Small intestine (tissue), 7 donors: ENCODE data around the gene PRUNE2. TPM values are rescaled to one million over a fixed set of nuclear protein-coding genes. Genes with fewer than 3 reads are reported as not detected.

ENCODE experiments used
- DNase-seq, 2 donors: peaks; one replicate each; pipeline versions ENCODE4 v3.0.0 to v3.0.0-alpha.2; 2013
- FAIRE-seq: peaks from 2 replicates; lab custom pipeline; 2012; peaks lifted over from hg19 to GRCh38; lab: Jason Lieb, UNC
- H3K27ac ChIP-seq, 3 donors: one replicate each; pipeline ENCODE4 v1.5.1; 2013; ENCODE audit warnings: low read length in 2 of 3, mild to moderate bottlenecking in 2 of 3, control low read depth in 1 of 3, inconsistent platforms in 1 of 3, low read depth in 1 of 3, moderate library complexity in 1 of 3
- H3K27me3 ChIP-seq, 3 donors: one replicate each; pipeline ENCODE4 v1.6.1; 2013; ENCODE audit warnings: low read length in 3 of 3, inconsistent platforms in 1 of 3; ENCODE audit not compliant: control insufficient read depth in 3 of 3, insufficient read depth in 3 of 3
- H3K36me3 ChIP-seq, 3 donors: one replicate each; pipeline ENCODE4 v1.6.1; 2013; ENCODE audit warnings: low read length in 3 of 3, inconsistent platforms in 1 of 3, low read depth in 1 of 3, mild to moderate bottlenecking in 1 of 3, moderate library complexity in 1 of 3; ENCODE audit not compliant: control insufficient read depth in 3 of 3, insufficient read depth in 2 of 3
- H3K4me1 ChIP-seq, 3 donors: one replicate each; pipeline ENCODE4 v1.6.1; 2013; ENCODE audit warnings: low read length in 2 of 3, inconsistent platforms in 1 of 3, low read depth in 1 of 3, mild to moderate bottlenecking in 1 of 3, moderate library complexity in 1 of 3; ENCODE audit not compliant: control insufficient read depth in 3 of 3, insufficient read depth in 2 of 3
- H3K4me3 ChIP-seq, 3 donors: one replicate each; pipeline ENCODE4 v1.5.1; 2013; ENCODE audit warnings: low read length in 3 of 3, control low read depth in 1 of 3, inconsistent platforms in 1 of 3, low read depth in 1 of 3, mild to moderate bottlenecking in 1 of 3, moderate library complexity in 1 of 3
- H3K9me3 ChIP-seq, 2 donors: one replicate each; pipeline ENCODE4 v1.6.1; 2013; ENCODE audit warnings: low read depth in 1 of 2, low read length in 1 of 2; ENCODE audit not compliant: control insufficient read depth in 2 of 2, insufficient read depth in 1 of 2
- WGBS, 3 donors: extraction: QIAGEN DNeasy Blood & Tissue Kit; methylation state at CpG; one replicate each; pipeline ENCODE4 v1.1.7; 2013; 5-methylcytosine and 5-hydroxymethylcytosine counted together
- polyA plus RNA-seq, 4 donors: library from polyadenylated mRNA; stranded (reverse) in 3 of 4; unstranded in 1 of 4; fragments of 200-250 nt in 3 of 4; fragments of 120-200 nt in 1 of 4; gene quantifications; one replicate each; pipeline versions ENCODE4 v1.2.1 to v1.2.3, GENCODE V29; 2013
- donor health status: healthy with polysubstance abuse.
- donor health status: control.
- donor health status: control.
- donor health status: Bipolar disorder and iron deficiency.
- donor health status: healthy.

PRUNE2 gene
- polyA plus RNA-seq, 4 donors: 1.1 to 62.1 (median 7.5) TPM

GRCh38 chr9:76691517-76692313 is 214.2 kb downstream of the PRUNE2 start:
- Histone ChIP-seq H3K4me1 (peaks cover 4 to 44% (median 5%) of the 10 kb centered on the region in 3 donors), H3K36me3 (no peaks in the 10 kb centered on the region), H3K27me3 (no peaks in the 10 kb centered on the region), H3K9me3 (no peaks in the 10 kb centered on the region), H3K27ac (peak overlapping the region in 1 of 3 donors; percentile 31), H3K4me3 (peak overlapping the region in 2 of 3 donors; percentile 35 to 38)
- WGBS, 3 donors: 4 to 8% (median 4%) methylated on average over 13 of the region's 13 CpGs
- FAIRE-seq: no peak
- peak; percentile 74 to 82 for DNase-seq

DNA sequence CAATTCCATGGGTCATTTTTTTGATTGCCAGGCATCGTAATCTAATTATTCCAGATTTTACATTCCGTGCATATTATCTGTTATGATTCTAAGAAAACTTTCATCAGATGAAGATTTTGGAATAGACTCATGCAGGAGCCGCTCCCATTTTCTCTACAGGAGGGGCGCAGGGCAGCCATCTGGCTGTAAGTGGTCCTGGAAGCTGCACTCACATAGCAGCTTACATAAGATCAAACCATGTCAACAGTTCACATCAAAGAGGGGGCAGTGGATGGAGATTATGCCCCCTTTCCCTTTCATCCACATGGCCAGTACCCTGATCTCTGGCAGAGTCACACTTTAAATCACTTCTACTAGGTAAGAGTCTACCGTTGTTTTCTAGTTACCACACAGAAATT is 214.9 kb downstream of the PRUNE2 start:
- 35 to 66% (median 52%) methylated on average over 5 of the region's 5 CpGs for WGBS, 3 donors
- no peaks in the 10 kb centered on the region for H3K9me3 ChIP-seq
- no peaks in the 10 kb centered on the region for H3K36me3 ChIP-seq
- FAIRE-seq (no peak), DNase-seq (no peak)
- H3K4me1 ChIP-seq: peaks cover 4 to 44% (median 5%) of the 10 kb centered on the region in 3 donors
- no peaks in the 10 kb centered on the region for H3K27me3 ChIP-seq
- no peak overlapping the region for H3K27ac ChIP-seq
- no peak overlapping the region for H3K4me3 ChIP-seq

GRCh38 chr9:76690246-76690972 is 215.5 kb downstream of the PRUNE2 start:
- H3K9me3 ChIP-seq: no peaks in the 10 kb centered on the region
- no peaks in the 10 kb centered on the region for H3K36me3 ChIP-seq
- H3K27ac ChIP-seq: peak overlapping the region in 1 of 3 donors; percentile 62
- peak; percentile 29 to 56 for DNase-seq
- H3K27me3 ChIP-seq: no peaks in the 10 kb centered on the region
- H3K4me1 ChIP-seq: peaks cover 4 to 44% (median 5%) of the 10 kb centered on the region in 3 donors
- no peak overlapping the region for H3K4me3 ChIP-seq
- FAIRE-seq: no peak
- WGBS, 3 donors: 13 to 60% (median 43%) methylated on average over 1 of the region's 1 CpG

DNA sequence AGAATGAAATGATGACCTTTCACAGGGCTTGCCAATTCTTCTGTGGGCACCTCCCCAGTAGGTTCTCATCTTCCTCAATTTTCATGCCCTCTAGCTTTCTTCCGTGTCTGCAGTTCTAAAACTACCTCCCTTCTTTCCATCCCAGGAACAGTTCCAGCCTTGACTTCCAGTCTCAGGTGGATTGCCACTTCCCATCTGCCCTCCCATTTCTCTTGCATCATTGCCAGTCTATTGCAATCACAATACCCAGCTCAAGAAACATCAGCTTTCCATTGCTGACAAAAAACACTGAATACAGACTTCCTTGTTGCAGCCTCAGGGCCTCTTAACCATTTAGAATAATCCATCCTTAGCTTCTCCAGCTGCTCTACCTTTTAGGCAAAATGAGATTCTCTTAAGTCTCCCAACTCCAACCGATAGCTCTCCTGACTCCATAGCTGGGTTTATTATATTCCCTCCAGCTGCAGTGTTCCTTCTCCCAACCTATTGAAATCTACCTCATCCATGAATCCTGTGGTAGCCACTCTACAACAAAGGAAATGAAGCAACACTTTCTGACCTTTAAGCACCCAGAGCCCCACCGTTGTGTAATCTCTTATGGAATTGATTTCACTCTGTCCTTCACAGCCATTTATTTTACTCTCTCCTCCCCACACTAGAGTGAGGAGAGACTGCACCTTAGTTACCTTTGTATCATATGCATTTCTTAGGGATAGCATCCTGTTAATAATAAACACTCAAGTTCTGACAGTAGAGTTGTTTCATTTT is 217.3 kb downstream of the PRUNE2 start:
- no peak overlapping the region for H3K4me3 ChIP-seq
- no peaks in the 10 kb centered on the region for H3K36me3 ChIP-seq
- no peaks in the 10 kb centered on the region for H3K9me3 ChIP-seq
- peak; percentile 54 to 74 for DNase-seq
- FAIRE-seq: no peak
- peaks cover 4 to 44% (median 5%) of the 10 kb centered on the region in 3 donors for H3K4me1 ChIP-seq
- peak overlapping the region in 1 of 3 donors; percentile 62 for H3K27ac ChIP-seq
- WGBS, 3 donors: 61 to 68% (median 62%) methylated on average over 3 of the region's 3 CpGs
- no peaks in the 10 kb centered on the region for H3K27me3 ChIP-seq

DNA sequence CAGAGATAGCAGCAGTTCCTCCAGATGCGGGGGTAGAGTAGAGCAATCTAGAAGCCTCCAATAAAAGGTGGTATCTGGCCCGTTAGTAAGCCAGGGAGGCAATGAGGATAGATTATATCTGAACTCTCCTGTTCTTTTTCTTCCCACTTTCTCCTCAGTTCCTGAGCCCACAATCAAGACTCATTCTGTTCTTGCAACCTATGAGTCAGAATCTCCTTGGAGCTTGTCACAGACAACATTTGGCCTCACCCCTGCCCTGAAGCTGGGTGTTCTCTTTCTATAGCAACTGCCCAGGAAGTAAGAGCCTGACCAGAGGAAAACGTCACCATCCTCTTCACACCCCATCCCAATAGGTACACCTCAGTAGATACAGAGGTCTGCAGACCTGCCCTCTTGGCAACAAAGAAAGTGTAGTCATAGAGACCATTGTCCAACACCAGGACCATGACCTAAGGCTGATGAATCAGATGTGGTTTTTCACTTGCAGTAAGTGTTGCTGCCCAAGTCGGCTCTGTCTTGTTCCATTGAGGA is 218.0 kb downstream of the PRUNE2 start:
- H3K9me3 ChIP-seq: no peaks in the 10 kb centered on the region
- FAIRE-seq: no peak
- 75 to 88% (median 82%) methylated on average over 4 of the region's 4 CpGs for WGBS, 3 donors
- peaks cover 4 to 44% (median 5%) of the 10 kb centered on the region in 3 donors for H3K4me1 ChIP-seq
- H3K4me3 ChIP-seq: no peak overlapping the region
- DNase-seq: peak in 1 of 2 donors; percentile 17
- H3K27ac ChIP-seq: peak overlapping the region in 1 of 3 donors; percentile 62
- H3K36me3 ChIP-seq: no peaks in the 10 kb centered on the region
- H3K27me3 ChIP-seq: no peaks in the 10 kb centered on the region

DNA sequence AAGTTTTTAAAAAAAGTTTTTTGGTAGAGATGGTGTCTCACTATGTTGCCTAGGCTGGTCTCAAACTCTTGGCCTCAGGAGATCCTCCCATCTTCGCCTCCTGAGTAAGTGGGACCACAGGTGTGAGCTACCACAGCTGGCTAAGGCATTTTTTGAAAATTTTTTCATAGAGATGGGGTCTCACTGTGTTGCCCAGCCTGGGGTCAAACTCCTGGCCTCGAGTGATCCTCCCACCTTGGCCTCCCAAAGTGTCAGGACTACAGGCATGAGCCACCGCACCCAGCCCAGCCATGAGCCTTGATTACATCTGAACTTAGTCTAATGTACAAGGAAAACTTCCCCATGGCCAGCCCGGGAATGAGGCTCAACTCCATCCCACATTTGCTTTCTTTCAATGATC is 219.2 kb downstream of the PRUNE2 start:
- no peak for FAIRE-seq
- Histone ChIP-seq H3K9me3 (no peaks in the 10 kb centered on the region), H3K27me3 (no peaks in the 10 kb centered on the region), H3K27ac (no peak overlapping the region), H3K4me1 (peaks cover 4 to 40% (median 5%) of the 10 kb centered on the region in 3 donors), H3K36me3 (no peaks in the 10 kb centered on the region), H3K4me3 (no peak overlapping the region)
- 63 to 72% (median 64%) methylated on average over 4 of the region's 4 CpGs for WGBS, 3 donors
- no peak for DNase-seq

DNA sequence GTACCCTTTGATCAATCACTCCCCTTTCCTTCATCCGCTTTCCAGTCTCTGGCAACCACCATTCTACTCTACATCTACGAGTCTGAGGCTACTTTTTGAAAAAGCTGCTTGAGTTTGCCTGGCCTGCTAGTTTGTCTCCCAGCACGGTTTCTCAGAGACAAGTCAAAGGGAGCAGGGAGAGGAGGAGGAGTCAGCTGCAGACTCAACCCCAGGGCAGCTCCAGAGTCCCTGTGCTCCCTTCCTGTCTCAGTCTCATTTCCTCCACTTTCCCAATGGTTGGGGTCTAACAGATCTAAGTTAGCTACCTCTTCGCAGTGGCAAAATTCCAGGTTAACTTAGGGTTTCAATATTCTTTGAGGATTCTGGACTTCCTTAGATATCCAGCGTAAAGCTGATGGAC is 221.7 kb downstream of the PRUNE2 start:
- Histone ChIP-seq H3K27me3 (no peaks in the 10 kb centered on the region), H3K9me3 (no peaks in the 10 kb centered on the region), H3K4me1 (peaks cover 0 to 17% (median 2%) of the 10 kb centered on the region in 3 donors), H3K27ac (no peak overlapping the region), H3K4me3 (no peak overlapping the region), H3K36me3 (no peaks in the 10 kb centered on the region)
- no peak for FAIRE-seq
- 73 to 81% (median 75%) methylated on average over 5 of the region's 5 CpGs for WGBS, 3 donors
- DNase-seq: no peak

DNA sequence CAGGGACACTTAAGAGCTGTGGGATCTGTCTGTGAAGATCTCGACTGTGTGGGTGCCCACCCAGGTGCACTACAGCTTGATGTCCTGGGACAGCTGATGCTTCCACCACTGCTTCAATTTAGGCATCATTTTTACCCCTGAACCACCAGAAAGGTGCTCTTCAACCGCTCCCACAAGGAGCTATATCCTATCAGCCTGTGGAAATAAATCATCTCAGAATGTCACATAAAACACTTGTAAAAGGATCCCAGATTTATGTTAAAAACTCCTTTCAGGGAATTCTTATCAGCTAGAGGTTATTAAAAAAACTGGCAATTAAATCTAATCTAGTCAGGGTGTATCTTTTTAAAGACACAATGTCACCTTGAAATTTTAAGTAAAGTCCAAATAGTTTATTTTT is 224.4 kb downstream of the PRUNE2 start:
- FAIRE-seq (no peak), DNase-seq (no peak)
- Histone ChIP-seq H3K36me3 (no peaks in the 10 kb centered on the region), H3K27ac (no peak overlapping the region), H3K27me3 (no peaks in the 10 kb centered on the region), H3K4me1 (no peaks in the 10 kb centered on the region), H3K9me3 (no peaks in the 10 kb centered on the region), H3K4me3 (no peak overlapping the region)
- 57 to 70% (median 64%) methylated on average over 2 of the region's 2 CpGs for whole genome bisulfite sequencing, 3 donors
